GM18502 (cell line): Measurements from ENCODE around the gene MITF.

Experiments used
- ATAC-seq: cut with Tn5 transposase; IDR thresholded peaks from one replicate; pipeline ENCODE4 v1.9.1; 2021; ENCODE audit warnings: mild to moderate bottlenecking; ENCODE audit not compliant: unreplicated experiment, poor library complexity

Gene MITF

GRCh38 chr3:69753179-69753775 lies 14.0 kb downstream of the MITF start:
- ATAC-seq, result no peak

- no peak for ATAC-seq
Measured at GRCh38 chr3:69755795-69756194, 16.5 kb downstream of the MITF start.

GRCh38 chr3:69761896-69762767 lies 22.9 kb downstream of the MITF start:
- peak; percentile 82 for ATAC-seq

- ATAC-seq, result no peak
Measured at GRCh38 chr3:69762768-69763229, 23.5 kb downstream of the MITF start.

GRCh38 chr3:69763458-69763857 lies 24.2 kb downstream of the MITF start:
- ATAC-seq, result no peak

GRCh38 chr3:69764121-69764741 lies 25.0 kb downstream of the MITF start:
- ATAC-seq, result no peak

- no peak for ATAC-seq
Measured at GRCh38 chr3:69764861-69765260, 25.6 kb downstream of the MITF start.

GRCh38 chr3:69766638-69767037 lies 27.4 kb downstream of the MITF start:
- no peak for ATAC-seq

- ATAC-seq, result no peak
Measured at GRCh38 chr3:69767571-69767970, 28.3 kb downstream of the MITF start.

GRCh38 chr3:69768438-69768837 lies 29.2 kb downstream of the MITF start:
- no peak for ATAC-seq

GRCh38 chr3:69770219-69770618 lies 31.0 kb downstream of the MITF start:
- no peak for ATAC-seq

GRCh38 chr3:69770976-69771634 lies 31.8 kb downstream of the MITF start:
- ATAC-seq, result no peak

- ATAC-seq, result no peak
Measured at GRCh38 chr3:69772152-69772867, 33.0 kb downstream of the MITF start.

- no peak for ATAC-seq
Measured at GRCh38 chr3:69774029-69774428, 34.8 kb downstream of the MITF start.

GRCh38 chr3:69775751-69776150 lies 36.5 kb downstream of the MITF start:
- ATAC-seq, result no peak

GRCh38 chr3:69776289-69776688 lies 37.0 kb downstream of the MITF start:
- ATAC-seq, result no peak

- no peak for ATAC-seq
Measured at GRCh38 chr3:69776920-69777581, 37.8 kb downstream of the MITF start.

- ATAC-seq, result no peak
Measured at GRCh38 chr3:69777582-69777967, 38.3 kb downstream of the MITF start.

GRCh38 chr3:69781593-69781992 lies 42.3 kb downstream of the MITF start:
- no peak for ATAC-seq
